Stimulated activated CD8-positive, alpha-beta memory T cell treated with anti-CD3 and anti-CD28 coated beads, Interleukin-4, amount 100 ng/mL, for 4 hours (primary cell): Measurements from ENCODE around the gene GORASP1.

Experiments
- DNase-seq, 2 donors: peaks; one replicate each; pipeline ENCODE4 v3.0.0-alpha.2; 2020; ENCODE audit warnings: low read depth in 2 of 2, low spot score in 1 of 2

GORASP1 gene

GRCh38 chr3:39107388-39108199, at the start of gene GORASP1, which contains the start of gene TTC21A:
TSS of gene GORASP1 (minus strand) at chr3:39107627. CDS start at chr3:39107541, 86 bp downstream.
TSS of gene TTC21A (plus strand) at chr3:39107680. CDS start at chr3:39107838, 158 bp downstream.
- DNase-seq: peak; percentile 8 to 55

- no peak for DNase-seq
These were observed 49.0 kb upstream of the GORASP1 start for GRCh38 chr3:39156421-39156820.

- no peak for DNase-seq
These were observed 47.0 kb upstream of the GORASP1 start for GRCh38 chr3:39154280-39155021.

- DNase-seq: no peak
These were observed 46.5 kb upstream of the GORASP1 start for GRCh38 chr3:39153977-39154279.

- peak in 1 of 2 donors; percentile 40 for DNase-seq
These were observed 43.6 kb upstream of the GORASP1 start for GRCh38 chr3:39150803-39151631.

- no peak for DNase-seq
These were observed 42.8 kb upstream of the GORASP1 start for GRCh38 chr3:39150148-39150802.

GRCh38 chr3:39149498-39150147, 42.2 kb upstream of the GORASP1 start:
- no peak for DNase-seq

- DNase-seq: no peak
These were observed 41.6 kb upstream of the GORASP1 start for GRCh38 chr3:39149059-39149455.

GRCh38 chr3:39148435-39149058, 41.1 kb upstream of the GORASP1 start:
- no peak for DNase-seq

GRCh38 chr3:39147711-39148434, 40.4 kb upstream of the GORASP1 start:
- DNase-seq: no peak

- peak; percentile 45 to 69 for DNase-seq
These were observed 39.5 kb upstream of the GORASP1 start for GRCh38 chr3:39146611-39147591.

GRCh38 chr3:39146083-39146501, 38.7 kb upstream of the GORASP1 start:
- DNase-seq: no peak

GRCh38 chr3:39144748-39145380, 37.4 kb upstream of the GORASP1 start:
- DNase-seq: no peak

- no peak for DNase-seq
These were observed 36.8 kb upstream of the GORASP1 start for GRCh38 chr3:39144095-39144747.

- no peak for DNase-seq
These were observed 35.8 kb upstream of the GORASP1 start for GRCh38 chr3:39143051-39143885.

GRCh38 chr3:39142067-39142466, 34.6 kb upstream of the GORASP1 start:
- no peak for DNase-seq
